GM21737 (cell line): ENCODE data around the gene ZFYVE9.
"Not testable (repeated sequence)": the region's sequence is repeated elsewhere in the genome, so short reads cannot be mapped to it uniquely, and the experiment has no call there.

Experiments used
- ATAC-seq: cut with Tn5 transposase; IDR thresholded peaks from one replicate; pipeline ENCODE4 v1.9.1; 2021; ENCODE audit warnings: mild to moderate bottlenecking, moderate library complexity; ENCODE audit not compliant: unreplicated experiment

The ZFYVE9 gene

DNA sequence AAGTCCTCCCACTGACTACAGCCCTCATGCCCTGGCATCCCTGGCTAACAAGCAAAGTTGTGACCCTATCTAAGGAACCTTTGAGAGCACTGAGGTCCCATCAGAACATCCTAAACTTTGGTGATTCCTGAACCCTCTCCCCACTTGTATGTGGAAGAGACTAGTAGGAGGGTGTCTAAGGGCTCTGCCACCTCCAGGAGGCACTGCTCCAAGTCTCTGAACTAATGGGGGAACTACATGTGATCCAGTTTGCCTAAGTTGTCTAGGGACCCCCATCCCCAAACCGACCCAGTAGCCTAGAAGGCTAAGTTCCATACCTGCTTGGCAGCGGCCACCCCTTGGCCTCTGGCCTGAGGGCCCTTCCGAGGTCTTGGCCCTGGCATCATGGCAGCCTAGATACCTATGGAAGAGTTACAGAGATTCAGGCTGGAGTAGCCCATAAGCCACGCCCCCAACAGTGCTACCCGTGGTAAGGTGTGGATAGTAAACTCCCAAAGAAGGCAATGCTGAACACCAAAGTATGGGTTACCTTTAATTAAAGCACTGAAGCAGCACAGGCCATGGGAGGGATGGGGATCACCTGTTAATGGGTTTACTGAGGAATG lies 222.4 kb downstream of the ZFYVE9 start:
- no peak for ATAC-seq

DNA sequence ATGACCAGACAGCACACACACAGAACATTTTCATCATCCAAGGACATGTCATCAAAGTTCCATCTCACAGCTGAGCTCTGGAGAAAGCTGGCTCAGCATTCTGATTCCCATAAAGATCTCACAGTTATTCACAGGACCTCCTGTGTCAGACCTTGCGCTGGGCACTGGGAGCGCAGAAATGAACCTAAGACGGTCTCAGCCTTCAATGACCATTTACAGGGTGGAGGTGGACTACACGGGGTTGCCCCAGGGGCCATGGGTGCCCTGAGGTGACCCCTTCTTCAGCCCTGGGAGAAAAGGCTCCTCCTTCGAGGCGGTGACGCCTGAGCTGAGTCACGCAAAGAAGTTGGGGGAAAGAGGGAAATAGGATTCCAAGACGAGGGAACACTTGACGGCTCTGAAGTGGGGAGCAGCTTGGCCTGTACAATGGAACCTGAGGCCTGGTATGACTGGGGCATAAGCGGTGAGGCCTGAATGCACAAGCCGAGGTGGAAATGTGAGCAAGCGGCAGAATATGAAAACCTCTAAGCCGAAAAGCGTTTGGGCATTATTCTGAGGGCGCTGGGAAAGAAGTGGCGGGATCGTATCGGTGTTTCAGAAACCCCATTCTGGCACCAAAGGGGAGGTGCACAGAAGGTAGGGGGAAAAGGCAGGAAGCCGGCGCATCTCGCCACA lies 223.3 kb downstream of the ZFYVE9 start:
- no peak for ATAC-seq

DNA sequence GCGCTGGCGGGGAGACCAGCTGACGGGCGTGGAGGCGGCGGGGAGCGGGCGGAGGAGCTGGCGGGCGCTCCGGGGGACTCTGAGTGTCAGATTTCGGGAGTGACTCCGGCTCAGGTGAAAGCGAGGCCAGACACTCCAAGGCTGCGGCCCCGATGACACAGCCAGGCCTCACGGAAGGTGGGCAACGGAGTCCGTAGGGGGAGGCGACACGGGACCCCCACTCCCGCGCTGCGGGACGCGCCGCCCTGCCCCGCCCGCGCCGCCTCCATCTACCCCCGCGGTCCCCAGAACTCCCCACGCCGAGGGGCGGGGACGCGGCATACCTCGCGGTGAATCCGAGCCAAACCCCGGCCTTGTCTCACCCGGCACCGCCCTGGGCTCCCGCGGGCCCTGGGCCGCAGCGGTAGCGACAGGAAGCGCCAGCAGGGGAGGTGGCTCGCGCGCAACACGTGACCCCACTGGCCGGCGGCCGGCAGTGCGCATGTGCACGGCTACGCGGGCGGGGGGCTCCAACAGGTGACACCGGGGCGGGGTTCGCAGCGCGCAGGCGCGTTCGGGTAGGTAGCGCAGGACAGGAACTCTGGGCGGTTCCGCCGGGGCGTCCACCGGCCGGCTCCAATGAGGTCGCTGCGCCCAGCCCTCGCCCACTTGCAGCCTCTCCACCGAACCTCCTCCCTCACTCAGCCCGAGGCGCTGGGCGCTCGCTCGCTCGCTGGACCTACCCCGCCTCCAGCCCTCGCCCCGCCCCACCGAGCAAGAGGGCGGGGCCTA lies 224.0 kb downstream of the ZFYVE9 start, which contains the start of gene CC2D1B:
TSS of gene CC2D1B (minus strand) at position 460 of the 771 bp plus-strand sequence. CDS start 1,585 bp downstream, outside the sequence.
- ATAC-seq: peak; percentile 87

DNA sequence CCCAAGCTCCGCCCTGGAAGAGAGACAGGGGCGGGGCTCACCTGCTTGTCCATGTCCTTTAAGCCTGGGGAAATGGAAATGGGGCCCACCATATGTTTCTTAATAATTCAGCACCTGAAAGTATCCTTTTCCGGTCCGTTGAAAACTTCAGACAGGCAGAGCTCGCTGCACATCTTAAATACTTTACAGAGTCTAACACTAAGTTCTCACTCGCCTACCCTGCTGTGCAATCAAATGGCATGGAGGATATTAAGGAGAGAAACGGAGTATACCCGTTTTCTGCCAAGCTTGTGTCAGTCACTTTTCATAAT lies 224.6 kb downstream of the ZFYVE9 start:
- no peak for ATAC-seq

DNA sequence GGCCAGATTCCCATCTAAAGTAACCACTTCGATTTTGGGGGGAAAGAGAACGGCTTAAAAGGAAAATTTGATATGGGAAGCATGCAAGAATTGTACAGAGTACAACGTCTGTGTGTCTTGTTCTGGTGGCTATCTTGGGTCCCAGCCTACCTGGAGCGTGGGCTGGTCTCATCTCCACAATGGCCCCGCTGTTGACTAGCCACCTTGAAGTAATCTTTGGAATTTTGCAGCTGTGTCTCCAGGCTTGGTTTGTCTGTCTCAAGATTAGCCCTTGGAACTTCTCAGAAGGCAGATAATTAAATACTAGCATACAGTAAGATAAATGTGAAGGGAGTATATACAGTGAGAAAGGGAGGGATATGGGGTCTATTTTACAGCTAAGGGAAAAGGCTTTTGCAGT lies 225.4 kb downstream of the ZFYVE9 start:
- ATAC-seq: no peak

DNA sequence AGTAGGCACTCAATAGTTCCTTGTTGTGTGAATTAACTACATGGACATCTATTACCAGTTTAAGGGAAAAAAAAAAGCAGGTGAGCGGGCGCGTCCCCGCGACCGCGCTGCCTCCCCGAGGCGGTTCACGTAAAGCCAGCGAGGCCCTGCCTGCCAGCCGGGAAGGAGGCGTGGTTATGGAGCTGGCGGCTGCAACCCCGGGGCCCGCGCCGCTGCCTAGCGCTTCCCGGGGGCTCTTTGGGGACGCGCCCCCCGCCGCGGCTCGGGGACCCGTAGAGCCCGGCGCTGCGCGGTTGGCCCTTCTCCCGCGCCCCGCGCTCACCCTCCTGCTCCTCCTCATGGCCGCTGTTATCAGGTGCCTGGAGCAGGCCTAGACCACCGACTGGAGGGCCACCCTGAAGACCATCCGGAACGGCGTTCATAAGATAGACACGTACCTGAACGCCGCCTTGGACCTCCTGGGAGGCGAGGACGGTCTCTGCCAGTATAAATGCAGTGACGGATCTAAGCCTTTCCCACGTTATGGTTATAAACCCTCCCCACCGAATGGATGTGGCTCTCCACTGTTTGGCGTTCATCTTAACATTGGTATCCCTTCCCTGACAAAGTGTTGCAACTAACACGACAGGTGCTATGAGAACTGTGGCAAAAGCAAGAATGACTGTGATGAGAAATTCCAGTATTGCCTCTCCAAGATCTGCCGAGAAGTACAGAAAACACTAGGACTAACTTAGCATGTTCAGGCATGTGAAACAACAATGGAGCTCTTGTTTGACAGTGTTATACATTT lies 226.7 kb downstream of the ZFYVE9 start:
- ATAC-seq: no peak

DNA sequence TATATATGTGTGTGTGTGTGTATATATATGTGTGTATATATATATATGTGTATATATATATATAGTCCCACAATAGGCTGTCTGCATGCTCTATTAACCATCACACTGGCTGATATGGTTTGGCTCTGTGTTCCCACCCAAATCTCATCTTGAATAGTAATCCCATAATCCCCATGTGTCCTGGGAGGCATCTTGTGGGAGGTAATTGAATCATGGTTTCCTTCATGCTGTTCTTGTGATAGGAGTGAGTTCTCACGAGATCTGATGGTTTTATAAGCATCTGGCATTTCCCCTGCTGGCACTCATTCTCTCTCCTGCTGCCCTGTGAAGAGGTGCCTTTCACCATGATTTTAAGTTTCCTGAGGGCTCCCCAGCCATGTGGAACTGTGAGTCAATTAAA lies 228.0 kb downstream of the ZFYVE9 start:
- not testable (repeated sequence) for ATAC-seq

DNA sequence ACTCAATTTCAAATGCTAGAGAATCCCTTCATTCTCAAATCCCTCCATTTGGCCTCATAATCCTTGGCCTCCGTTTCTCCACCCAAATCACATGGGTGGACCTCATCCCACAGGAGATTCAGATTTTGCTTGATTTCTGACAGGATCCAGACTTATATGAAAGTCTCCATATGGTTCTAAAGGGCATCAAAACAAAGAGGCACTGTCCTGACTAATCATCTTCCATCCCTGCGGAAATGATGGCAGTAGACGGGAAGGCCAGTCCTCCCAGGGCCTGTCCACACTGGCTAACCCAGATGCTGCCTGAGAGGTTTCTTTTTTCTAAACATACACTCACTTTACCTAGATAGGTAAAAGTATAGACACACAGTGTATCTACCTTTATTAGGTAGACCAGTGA lies 243.5 kb downstream of the ZFYVE9 start:
- ATAC-seq: no peak

DNA sequence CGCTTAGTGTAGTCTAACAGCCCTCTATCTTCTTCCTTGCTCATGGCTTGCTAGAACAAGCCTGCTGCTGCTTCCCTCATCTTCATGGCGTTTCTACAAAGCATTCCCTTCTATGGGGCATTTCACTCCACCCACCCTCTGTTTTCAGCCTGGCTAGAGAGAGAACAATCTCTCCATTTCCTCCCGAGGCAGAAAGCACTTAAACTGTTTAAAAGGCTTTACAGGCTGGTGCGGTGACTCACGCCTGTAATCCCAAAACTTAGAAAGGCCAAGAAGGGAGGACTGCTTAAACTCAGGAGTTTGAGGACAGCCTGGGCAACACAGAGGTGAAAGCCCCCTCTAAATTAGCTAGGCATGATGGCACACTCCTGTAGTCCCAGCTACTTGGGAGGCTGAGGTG lies 244.6 kb downstream of the ZFYVE9 start:
- no peak for ATAC-seq

DNA sequence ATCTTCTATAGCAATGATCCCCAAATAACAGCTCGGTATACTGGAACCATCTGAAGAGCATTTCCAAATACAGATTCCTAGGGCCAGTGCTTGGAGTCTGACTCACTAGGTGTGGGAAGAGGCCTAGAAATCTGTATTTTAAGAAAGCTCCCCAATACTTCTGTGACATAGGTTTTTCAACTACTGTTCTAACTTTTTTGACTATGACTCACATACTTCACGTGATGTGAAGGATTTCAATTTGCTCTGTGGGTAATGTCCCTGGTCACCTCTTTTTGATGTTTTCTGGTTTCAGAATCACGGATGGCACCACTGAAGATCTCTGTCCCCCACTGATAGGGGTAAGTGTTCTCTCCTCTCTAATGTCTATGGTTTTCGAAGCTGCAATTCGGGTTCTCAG lies 251.3 kb downstream of the ZFYVE9 start:
- ATAC-seq: no peak
